Panc1 (cell line): Measurements from ENCODE around the gene PHF19. TPM values are rescaled to one million over a fixed set of nuclear protein-coding genes. Genes with fewer than 3 reads are reported as not detected.

Experiments used
- ATAC-seq: fragments of 200-7000 bp; cut with Tn5 transposase; 2 replicates; pipeline ENCODE4 v1.9.1; 2020; ENCODE audit warnings: mild to moderate bottlenecking, moderate library complexity
- BruUV-seq: library from RNA; stranded (reverse); fragments of 400-500 nt; replicated peaks from 2 replicates; lab custom pipeline; 2021; lab: Mats Ljungman, UMichigan
- CTCF ChIA-PET: fragments of 300-600 bp; sonication (Branson Sonifier 250); formaldehyde crosslinking; loops from one replicate; lab custom pipeline; 2022; ENCODE audit warnings: antibody characterized with exemption; lab: Charles Lee
- POLR2A ChIA-PET: fragments of 300-600 bp; sonication (Branson Sonifier 250); formaldehyde crosslinking; loops from one replicate; lab custom pipeline; 2022; ENCODE audit warnings: antibody characterized with exemption; lab: Charles Lee
- DNase-seq: peaks from one replicate; pipeline ENCODE4 v3.0.0-alpha.2; 2010; ENCODE audit warnings: low read depth, low spot score
- H3K27ac ChIP-seq: 2 replicates; pipeline ENCODE4 v1.5.1; 2011; ENCODE audit warnings: mild to moderate bottlenecking, low read length, inconsistent platforms
- H3K27me3 ChIP-seq: fragments of 200-500 bp; sonication (Bioruptor generic); 2 replicates; pipeline ENCODE4 v1.6.0; 2014; ENCODE audit warnings: low read length, inconsistent platforms; ENCODE audit not compliant: control insufficient read depth, insufficient read depth
- H3K36me3 ChIP-seq: fragments of 200-500 bp; sonication (Bioruptor generic); 2 replicates; pipeline ENCODE4 v1.5.1; 2014; ENCODE audit warnings: inconsistent platforms, mild to moderate bottlenecking, low read length, moderate library complexity; ENCODE audit not compliant: control insufficient read depth, insufficient read depth
- H3K4me1 ChIP-seq: 2 replicates; pipeline ENCODE4 v1.5.1; 2011; ENCODE audit warnings: inconsistent platforms, mild to moderate bottlenecking, low read length, moderate library complexity; ENCODE audit not compliant: control insufficient read depth, insufficient read depth
- H3K4me3 ChIP-seq, 2 experiments: 2 replicates each; pipeline ENCODE4 v1.5.1; 2011 to 2012; ENCODE audit warnings: low read depth in 2 of 2, low read length in 2 of 2, mild to moderate bottlenecking in 2 of 2, inconsistent platforms in 1 of 2, moderate library complexity in 1 of 2
- H3K9me3 ChIP-seq: fragments of 200-500 bp; sonication (Bioruptor generic); 2 replicates; pipeline ENCODE4 v1.5.1; 2014; ENCODE audit warnings: low read depth, mild to moderate bottlenecking, inconsistent platforms, low read length, moderate library complexity; ENCODE audit not compliant: control insufficient read depth, insufficient read depth
- CTCF ChIP-seq: fragments of 450-650 bp; IDR thresholded peaks from 2 replicates; pipeline ENCODE4 v1.5.1; 2017; ENCODE audit warnings: mild to moderate bottlenecking
- POLR2AphosphoS5 ChIP-seq: IDR thresholded peaks from 2 replicates; pipeline ENCODE4 v1.6.1; 2012; ENCODE audit warnings: mild to moderate bottlenecking, low read depth, low read length, moderate library complexity
- REST ChIP-seq, 2 experiments: IDR thresholded peaks; 2 replicates each; pipeline ENCODE4 v1.6.1; 2011 to 2012; ENCODE audit warnings: low read depth in 2 of 2, control low read depth in 1 of 2, low read length in 1 of 2, mild to moderate bottlenecking in 1 of 2, moderate library complexity in 1 of 2; ENCODE audit not compliant: insufficient read depth in 1 of 2
- SIN3A ChIP-seq: IDR thresholded peaks from 2 replicates; pipeline ENCODE4 v1.6.1; 2012; ENCODE audit warnings: low read depth, mild to moderate bottlenecking, low read length, moderate library complexity, borderline replicate concordance; ENCODE audit not compliant: insufficient read depth
- TCF7L2 ChIP-seq: IDR thresholded peaks from 2 replicates; pipeline ENCODE4 v1.6.1; 2011; ENCODE audit warnings: mild to moderate bottlenecking, low read depth, low read length, inconsistent platforms
- in situ Hi-C: cut with HindIII; loops from 2 replicates; pipeline ENCODE4 v1.10.0; 2016; ENCODE audit warnings: low sequenced_read_pairs, low pct_unique_long_range_greater_than_20kb
- intact Hi-C: fragments of 100-400 bp; cut with micrococcal nuclease; formaldehyde crosslinking; loops from one replicate; pipeline ENCODE4 v1.10.0; 2022; ENCODE audit not compliant: unreplicated experiment
- total RNA-seq: library from RNA; stranded (reverse); gene quantifications from one replicate; pipeline ENCODE4 v1.2.1, GENCODE V29; 2021; ENCODE audit not compliant: unreplicated experiment

Gene PHF19
- total RNA-seq, 1 experiment from 2014 or later: 91.1 TPM

GRCh38 chr9:120885457-120885856 is 8.5 kb upstream of the PHF19 start:
- CTCF ChIA-PET: no interaction called here
- H3K27ac ChIP-seq: no peak overlapping the region
- POLR2A ChIA-PET: no interaction called here
- in situ Hi-C loops (no loop called here), intact Hi-C loops (no loop called here)
- TF ChIP-seq POLR2AphosphoS5: no peak
- TF ChIP-seq TCF7L2: no peak
- TF ChIP-seq CTCF: no peak
- no peak for TF ChIP-seq REST (IDR thresholded peaks at IDR 0.05; ENCODE audit: insufficient read depth in 1 of 2, low read depth in 2 of 2, low read length in 1 of 2)
- no peak for TF ChIP-seq SIN3A
- no TSS peak for BruUV-seq
- no peak for ATAC-seq
- H3K9me3 ChIP-seq: no peaks in the 10 kb centered on the region
- no peaks in the 10 kb centered on the region for H3K36me3 ChIP-seq
- no peak overlapping the region for H3K4me3 ChIP-seq
- no peaks in the 10 kb centered on the region for H3K27me3 ChIP-seq
- DNase-seq: no peak
- H3K4me1 ChIP-seq: no peaks in the 10 kb centered on the region; the same call in 1 of the 2 replicates

DNA sequence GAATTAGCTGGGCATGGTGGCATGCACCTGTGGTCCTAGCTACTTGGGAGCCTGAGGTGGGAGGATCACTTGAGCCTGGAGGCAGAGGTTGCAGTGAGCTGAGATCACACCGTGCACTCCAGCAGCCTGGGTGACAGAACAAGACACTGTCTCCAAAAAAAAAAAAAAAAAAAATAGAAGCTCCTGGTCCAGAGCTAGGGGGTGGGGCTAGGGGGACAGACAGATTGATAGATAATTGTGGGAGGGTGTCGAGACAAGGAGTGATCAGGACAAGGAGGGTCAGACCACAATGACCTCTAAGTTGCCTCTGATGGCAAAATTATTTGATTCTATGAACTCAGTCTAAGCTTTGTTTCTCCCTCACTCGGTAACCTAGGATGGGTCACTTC is 6.6 kb upstream of the PHF19 start:
- no TSS peak for BruUV-seq
- in situ Hi-C loops: no loop called here
- CTCF ChIA-PET: no interaction called here
- TF ChIP-seq SIN3A (no peak), CTCF (no peak), TCF7L2 (no peak), REST (IDR thresholded peaks at IDR 0.05; ENCODE audit: insufficient read depth in 1 of 2, low read depth in 2 of 2, low read length in 1 of 2) (no peak), POLR2AphosphoS5 (no peak)
- no peak overlapping the region for H3K27ac ChIP-seq
- intact Hi-C loops: no loop called here
- no peaks in the 10 kb centered on the region for H3K27me3 ChIP-seq
- POLR2A ChIA-PET: no interaction called here
- H3K9me3 ChIP-seq: no peaks in the 10 kb centered on the region
- no peak for DNase-seq
- no peak overlapping the region for H3K4me3 ChIP-seq
- H3K4me1 ChIP-seq: peaks cover 3% of the 10 kb centered on the region; the same call in 1 of the 2 replicates
- ATAC-seq: no peak
- H3K36me3 ChIP-seq: no peaks in the 10 kb centered on the region
